Measurements from ENCODE around the gene BACH1.

The BACH1 gene

DNA sequence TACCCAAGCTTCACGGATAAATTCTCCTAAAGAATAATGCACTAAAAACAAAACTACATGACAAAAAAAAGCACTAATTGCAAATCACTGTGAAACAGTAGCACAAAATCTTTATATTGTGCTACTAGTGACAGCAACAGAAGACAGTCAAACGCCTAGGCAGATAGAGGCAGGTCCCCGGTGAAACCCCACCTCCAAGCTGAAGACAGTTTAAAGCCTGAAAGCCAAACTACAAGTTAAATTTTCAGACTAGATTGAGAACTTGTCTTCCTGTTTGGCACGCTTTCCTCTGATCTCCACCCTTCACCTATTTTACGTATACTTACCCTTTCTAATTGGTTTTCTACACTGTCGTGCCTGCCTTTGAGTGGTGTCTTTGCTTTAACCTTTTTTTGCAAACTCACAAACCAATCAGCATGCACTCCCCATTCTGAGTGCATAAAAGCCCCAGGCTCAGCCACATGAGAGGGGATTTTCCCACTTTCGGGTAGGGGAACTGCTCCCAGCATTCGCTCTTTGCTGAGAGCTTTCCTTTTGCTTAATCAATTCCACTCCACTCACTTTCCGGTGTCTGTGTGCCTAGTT lies 3.6 kb upstream of the BACH1 start:
- DNase-seq = no peak

- no peak for DNase-seq
Measured at GRCh38 chr21:29296446-29296845, 2.3 kb upstream of the BACH1 start.

- no peak for DNase-seq
Measured at GRCh38 chr21:29297483-29298347, 1.0 kb upstream of the BACH1 start.

- DNase-seq = peak; percentile 69
Measured at GRCh38 chr21:29299046-29299915, 559 bp downstream of the BACH1 start.

GRCh38 chr21:29299916-29300806 lies 1.4 kb downstream of the BACH1 start:
- peak; percentile 91 for DNase-seq

- no peak for DNase-seq
Measured at GRCh38 chr21:29300807-29301138, 2.1 kb downstream of the BACH1 start.

DNA sequence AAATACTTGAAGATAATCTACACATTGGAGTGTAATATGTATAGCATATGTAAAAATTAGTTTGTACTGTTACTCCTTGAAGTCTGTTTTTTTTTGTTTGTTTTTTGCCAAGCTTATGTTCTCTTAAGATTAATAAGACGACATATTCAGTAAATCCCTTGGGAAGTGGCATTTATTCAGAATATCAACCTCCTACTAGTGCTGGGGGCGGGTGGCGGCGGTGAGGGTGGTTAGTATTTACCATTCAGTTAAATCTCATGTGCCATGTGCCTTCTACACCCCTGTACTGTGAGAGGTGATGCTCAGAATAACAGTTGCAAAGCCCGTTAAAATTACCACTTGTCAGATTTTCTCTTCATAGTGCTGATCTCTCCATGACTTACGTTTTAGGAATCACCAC lies 3.0 kb downstream of the BACH1 start:
- DNase-seq = no peak

DNA sequence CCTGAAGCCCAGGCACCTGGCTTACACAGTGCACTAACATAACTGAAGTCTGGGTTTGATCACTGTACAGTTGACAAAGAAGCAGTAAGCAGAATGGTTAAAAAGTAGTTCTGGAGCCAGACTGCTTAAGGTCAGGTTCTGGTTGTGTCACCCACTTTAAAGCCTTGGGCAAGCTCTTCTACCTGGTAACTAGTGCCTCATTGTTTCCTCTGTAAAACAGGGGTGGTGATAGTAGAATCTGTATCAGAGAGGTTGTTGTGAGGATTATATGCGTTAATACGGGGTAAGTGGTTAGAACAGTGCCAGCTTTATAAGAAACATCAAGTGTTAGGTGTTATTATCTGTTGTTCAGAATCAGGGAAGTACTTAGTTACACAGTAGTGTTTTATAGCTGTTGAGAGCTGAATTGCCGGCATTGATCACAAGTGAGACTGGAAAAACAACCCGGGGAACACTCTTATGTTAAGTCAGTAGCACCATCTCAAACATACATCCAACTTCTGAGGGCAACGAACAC lies 3.7 kb downstream of the BACH1 start:
- DNase-seq = peak; percentile 47

- DNase-seq = no peak
Measured at GRCh38 chr21:29303288-29303687, 4.6 kb downstream of the BACH1 start.

DNA sequence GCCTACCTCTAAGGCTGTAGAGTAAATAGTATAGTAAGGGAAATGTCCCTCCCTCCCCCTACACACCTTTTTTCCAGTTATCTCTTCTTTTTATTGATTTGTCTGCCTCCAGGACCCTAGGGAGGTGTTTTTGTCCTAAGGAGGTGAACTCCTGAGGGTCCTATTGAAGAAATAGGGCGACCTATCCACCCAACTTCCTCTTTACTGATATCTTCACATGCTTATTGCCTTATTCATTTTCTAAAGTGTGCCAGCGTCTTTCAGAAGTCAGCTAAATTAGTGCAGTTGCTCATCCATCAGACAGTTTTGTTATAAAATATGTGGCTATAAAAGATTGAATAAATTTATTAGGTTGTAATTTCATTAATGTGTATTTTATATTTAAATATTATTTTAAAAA lies 5.9 kb downstream of the BACH1 start:
- DNase-seq = peak; percentile 70

- no peak for DNase-seq
Measured at GRCh38 chr21:29305068-29305467, 6.3 kb downstream of the BACH1 start.

GRCh38 chr21:29305561-29305960 lies 6.8 kb downstream of the BACH1 start:
- peak; percentile 24 for DNase-seq

GRCh38 chr21:29306920-29307319 lies 8.2 kb downstream of the BACH1 start:
- peak; percentile 55 for DNase-seq

- DNase-seq = peak; percentile 38
Measured at GRCh38 chr21:29307718-29308455, 9.2 kb downstream of the BACH1 start.

GRCh38 chr21:29308456-29308783 lies 9.7 kb downstream of the BACH1 start:
- no peak for DNase-seq

DNA sequence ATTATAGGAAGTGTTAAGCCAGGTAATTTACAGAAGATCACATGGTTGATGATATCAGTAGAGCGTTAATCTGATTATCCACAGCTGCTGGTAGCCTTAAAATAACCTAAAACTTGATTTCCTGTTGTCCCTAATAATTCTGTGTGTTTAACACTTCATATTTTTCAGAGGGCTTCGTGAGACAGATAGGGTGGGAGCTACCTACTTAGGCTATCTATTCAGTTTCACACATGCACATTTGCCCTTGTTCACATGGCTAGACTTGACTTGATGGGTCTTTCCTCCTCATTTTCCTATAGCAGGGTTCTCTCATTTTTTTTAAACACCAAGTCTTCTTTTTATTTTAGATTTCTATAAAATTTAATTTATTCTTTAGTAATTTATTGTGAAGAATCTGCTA lies 11.0 kb downstream of the BACH1 start:
- no peak for DNase-seq

GRCh38 chr21:29311802-29312201 lies 13.1 kb downstream of the BACH1 start:
- no peak for DNase-seq

DNA sequence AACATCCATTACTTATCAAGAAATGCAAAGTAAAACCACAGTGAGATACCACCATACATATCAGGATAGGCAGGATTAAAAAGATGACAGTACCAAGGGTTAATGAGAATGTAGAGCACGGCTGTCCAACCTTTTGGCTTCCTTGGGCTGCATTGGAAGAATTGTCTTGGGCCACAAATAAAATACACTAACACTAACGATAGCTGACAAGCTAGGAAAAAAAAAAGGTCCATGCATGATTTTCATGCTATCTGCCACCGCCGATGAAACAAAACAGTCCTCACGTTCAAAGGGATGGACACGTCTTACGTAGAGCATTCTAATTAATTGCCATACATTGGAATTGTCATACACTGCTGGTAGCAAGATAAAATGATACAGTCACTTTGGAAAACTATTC lies 14.3 kb downstream of the BACH1 start:
- DNase-seq = no peak

- no peak for DNase-seq
Measured at GRCh38 chr21:29313662-29314408, 15.1 kb downstream of the BACH1 start.

GRCh38 chr21:29315131-29315749 lies 16.5 kb downstream of the BACH1 start:
- peak; percentile 41 for DNase-seq

Measured in OCI-M1 (cell line).